Measurements from ENCODE around the gene TSPAN19. TPM values are rescaled to one million over a fixed set of nuclear protein-coding genes. Genes with fewer than 3 reads are reported as not detected.

TSPAN19 gene
- total RNA-seq, 1 experiment from 2014 or later: not detected

DNA sequence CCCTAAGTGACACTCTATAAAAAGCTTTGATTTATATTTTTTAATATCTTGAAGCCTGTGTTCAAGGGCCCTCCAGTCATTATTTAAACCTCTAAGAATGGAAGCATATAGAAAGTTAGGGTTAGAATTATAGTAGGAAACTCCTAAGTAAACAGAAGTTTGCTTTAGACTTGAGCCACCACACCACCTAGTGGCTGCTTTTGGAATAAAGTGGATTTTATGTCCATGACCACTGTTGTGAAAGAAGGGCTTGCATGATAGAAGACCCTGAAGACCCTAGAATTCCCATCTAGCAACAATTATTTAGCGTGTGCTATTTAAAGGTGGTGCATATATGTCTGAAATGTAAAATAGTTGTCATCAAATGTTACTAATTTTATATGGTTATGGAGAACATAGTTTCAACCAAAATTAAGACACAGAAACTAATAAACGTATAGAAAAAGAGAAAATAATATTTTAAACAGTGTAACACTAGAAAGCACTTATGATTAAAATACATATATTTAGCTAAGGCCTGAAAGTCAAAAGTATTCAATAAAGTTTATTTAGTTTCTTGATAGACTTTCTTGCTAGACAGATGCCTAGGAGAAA lies 21.4 kb upstream of the TSPAN19 start:
- Histone ChIP-seq H4K8ac (replicated peaks; ENCODE audit: insufficient read length, low read depth, low read length) (no peak overlapping the region), H3T11ph (ENCODE audit: low read length) (no peak overlapping the region), H3K56ac (ENCODE audit: insufficient read length, low read depth, low read length) (no peak overlapping the region), H2BK120ac (ENCODE audit: low read depth, low read length, poor library complexity, severe bottlenecking) (no peak overlapping the region), H3K23me2 (ENCODE audit: insufficient read length, low read depth, low read length, poor library complexity, severe bottlenecking) (no peaks in the 10 kb centered on the region), H3K27me3 (ENCODE audit: insufficient read depth, low read length) (no peaks in the 10 kb centered on the region), H2AFZ (ENCODE audit: low read length) (no peak overlapping the region), H3K79me2 (ENCODE audit: insufficient read depth, low read length) (no peaks in the 10 kb centered on the region), H3K18ac (ENCODE audit: insufficient read length, low read depth, low read length) (no peak overlapping the region), H2AK5ac (ENCODE audit: insufficient read length, low read length) (no peak overlapping the region), H2BK15ac (ENCODE audit: low read depth, low read length) (no peak overlapping the region), H3K4ac (ENCODE audit: low read depth, low read length) (no peak overlapping the region), H2BK5ac (ENCODE audit: insufficient read length, low read length) (no peak overlapping the region), H2BK12ac (ENCODE audit: insufficient read length, low read depth, low read length) (no peak overlapping the region), H4K20me1 (ENCODE audit: control insufficient read depth, insufficient read depth, insufficient read length) (no peaks in the 10 kb centered on the region), H2BK20ac (ENCODE audit: low read depth, low read length, poor library complexity, severe bottlenecking) (no peak overlapping the region), H4K5ac (ENCODE audit: insufficient read length, low read depth, low read length) (no peak overlapping the region), H3K79me1 (ENCODE audit: insufficient read depth, low read depth, low read length, poor library complexity, severe bottlenecking) (no peaks in the 10 kb centered on the region), H3K4me1 (ENCODE audit: insufficient read depth, low read length) (no peaks in the 10 kb centered on the region), H3K27ac (ENCODE audit: insufficient read length, low read depth, low read length) (no peak overlapping the region), H3K14ac (ENCODE audit: insufficient read depth, low read length) (no peak overlapping the region), H3K23ac (ENCODE audit: insufficient read length, low read depth, low read length) (no peak overlapping the region), H3K9me3 (ENCODE audit: control insufficient read depth, low read depth, low read length) (no peaks in the 10 kb centered on the region), H3K9ac (ENCODE audit: extremely low read depth, insufficient read length, low read length) (no peak overlapping the region), H4K91ac (ENCODE audit: insufficient read length, low read depth, low read length) (no peak overlapping the region), H3K4me2 (ENCODE audit: insufficient read depth, insufficient read length, low read length) (no peak overlapping the region)
- H3K27me3 Mint-ChIP-seq (ENCODE audit: low read depth): peaks cover 2% of the 10 kb centered on the region; the same call in 1 of the 2 replicates
- peak; percentile 51 for DNase-seq
- H3K9me3 Mint-ChIP-seq: no peaks in the 10 kb centered on the region
- no peaks in the 10 kb centered on the region for H3K36me3 Mint-ChIP-seq (ENCODE audit: insufficient read depth in 1 of 3, low read depth in 3 of 3)
- no peaks in the 10 kb centered on the region for H3K4me1 Mint-ChIP-seq
- TF ChIP-seq, protein P1, sequence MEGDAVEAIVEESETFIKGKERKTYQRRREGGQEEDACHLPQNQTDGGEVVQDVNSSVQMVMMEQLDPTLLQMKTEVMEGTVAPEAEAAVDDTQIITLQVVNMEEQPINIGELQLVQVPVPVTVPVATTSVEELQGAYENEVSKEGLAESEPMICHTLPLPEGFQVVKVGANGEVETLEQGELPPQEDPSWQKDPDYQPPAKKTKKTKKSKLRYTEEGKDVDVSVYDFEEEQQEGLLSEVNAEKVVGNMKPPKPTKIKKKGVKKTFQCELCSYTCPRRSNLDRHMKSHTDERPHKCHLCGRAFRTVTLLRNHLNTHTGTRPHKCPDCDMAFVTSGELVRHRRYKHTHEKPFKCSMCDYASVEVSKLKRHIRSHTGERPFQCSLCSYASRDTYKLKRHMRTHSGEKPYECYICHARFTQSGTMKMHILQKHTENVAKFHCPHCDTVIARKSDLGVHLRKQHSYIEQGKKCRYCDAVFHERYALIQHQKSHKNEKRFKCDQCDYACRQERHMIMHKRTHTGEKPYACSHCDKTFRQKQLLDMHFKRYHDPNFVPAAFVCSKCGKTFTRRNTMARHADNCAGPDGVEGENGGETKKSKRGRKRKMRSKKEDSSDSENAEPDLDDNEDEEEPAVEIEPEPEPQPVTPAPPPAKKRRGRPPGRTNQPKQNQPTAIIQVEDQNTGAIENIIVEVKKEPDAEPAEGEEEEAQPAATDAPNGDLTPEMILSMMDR (conservative IDR thresholded peaks at IDR 0.05): peak; percentile 86
- H3K4me3 Mint-ChIP-seq: no peak overlapping the region
- no CpG with 5 or more reads among the region's 2 CpGs for WGBS (ENCODE audit: extremely low coverage, insufficient read length, low lambda C conversion rate)
- H3K27ac Mint-ChIP-seq: no peak overlapping the region
